Measurements from ENCODE around the gene PDK2.

DNA sequence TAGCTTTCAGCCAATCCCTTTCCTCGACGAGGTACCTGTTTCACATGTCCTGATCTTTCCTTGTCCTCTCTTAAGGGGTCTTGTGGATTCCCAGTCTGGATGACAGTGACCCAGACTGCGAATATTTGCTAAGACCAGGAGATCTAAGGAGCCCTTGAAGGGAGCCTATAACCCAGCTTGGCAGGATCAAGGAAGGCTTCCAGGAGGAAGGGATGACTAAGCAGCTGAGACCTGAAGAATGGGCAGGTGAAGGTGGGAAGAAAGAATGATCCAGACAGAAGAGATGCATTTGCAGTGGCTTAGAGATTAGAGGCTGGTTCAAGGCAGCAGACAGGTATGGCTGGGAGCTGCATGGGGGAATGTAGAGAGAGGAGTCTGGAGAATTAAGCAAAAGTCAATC lies 1.9 kb upstream of the PDK2 start:
- TF ChIP-seq EZH2 (IDR thresholded peaks at IDR 0.05; ENCODE audit: insufficient read depth, poor library complexity, severe bottlenecking) (no peak), EZH2phosphoT487 (IDR thresholded peaks at IDR 0.05; ENCODE audit: insufficient read depth, low read depth) (no peak)

All from GM23248 (cell line).